Gastrocnemius medialis (tissue), 4 donors: ENCODE data around the gene CDC25A. TPM values are rescaled to one million over a fixed set of nuclear protein-coding genes. Genes with fewer than 3 reads are reported as not detected.
A peak's percentile ranks its signal among the peaks of the same experiment; 100 is the strongest.

Source experiments
- ATAC-seq, 2 donors: fragments of 150-250 bp; one replicate each; pipeline ENCODE4 v1.9.1; 2016
- DNase-seq, 2 donors: peaks; one replicate each; pipeline ENCODE4 v3.0.0-alpha.2; 2019
- H3K27ac ChIP-seq, 4 donors: fragments of 200-600 bp; sonication (generic); 1 replicate in 1 of 4; 2 replicates in 3 of 4; pipeline ENCODE4 v1.5.1; 2016 to 2018; ENCODE audit warnings: mild to moderate bottlenecking in 2 of 4, moderate library complexity in 1 of 4
- H3K27me3 ChIP-seq, 3 donors: fragments of 200-600 bp; sonication (generic) in 2 of 3; 1 replicate in 1 of 3; 2 replicates in 2 of 3; pipeline versions ENCODE4 v1.5.1 to v1.6.0; 2016 to 2019; ENCODE audit warnings: mild to moderate bottlenecking in 1 of 3, moderate library complexity in 1 of 3
- H3K36me3 ChIP-seq, 2 donors: fragments of 200-600 bp; sonication (generic) in 1 of 2; one replicate each; pipeline ENCODE4 v1.5.1; 2017 to 2018
- H3K4me1 ChIP-seq, 2 donors: fragments of 200-600 bp; sonication (generic) in 1 of 2; one replicate each; pipeline ENCODE4 v1.5.1; 2016 to 2017; ENCODE audit warnings: mild to moderate bottlenecking in 2 of 2
- H3K4me3 ChIP-seq, 4 donors: fragments of 200-600 bp; sonication (generic) in 3 of 4; 1 replicate in 1 of 4; 2 replicates in 3 of 4; pipeline ENCODE4 v1.5.1; 2016 to 2019; ENCODE audit warnings: mild to moderate bottlenecking in 2 of 4
- H3K9me3 ChIP-seq, 3 donors: fragments of 200-600 bp; sonication (generic) in 2 of 3; 1 replicate in 1 of 3; 2 replicates in 2 of 3; pipeline ENCODE4 v1.5.1; 2016 to 2019
- POLR2A ChIP-seq, 2 donors: fragments of 450-650 bp; IDR thresholded peaks; one replicate each; pipeline ENCODE4 v1.6.1; 2017; ENCODE audit warnings: antibody characterized with exemption in 2 of 2, mild to moderate bottlenecking in 2 of 2, moderate library complexity in 2 of 2
- in situ Hi-C, 4 donors: fragments of 200-750 bp; cut with MboI; loops; one replicate each; pipeline versions ENCODE4 v1.15.0 to v1.8.0; 2017; ENCODE audit warnings: low sequenced_read_pairs in 4 of 4
- intact Hi-C: fragments of 100-400 bp; cut with DNase I; formaldehyde crosslinking; loops from one replicate; pipeline ENCODE4 v1.15.1; 2023; ENCODE audit warnings: low total_unique reads
- total RNA-seq, 4 donors: library from RNA; depleted of rRNA; stranded (reverse); fragments of >200 nt; gene quantifications; one replicate each; pipeline versions ENCODE4 v1.1.0 to v1.2.3, GENCODE V29; 2016
- TF ChIP-seq, protein P1 (sequence below), 5 experiments: fragments of 450-650 bp in 3 of 5; fragments of 200-600 bp in 2 of 5; sonication (generic) in 2 of 5; IDR thresholded peaks in 4 of 5; conservative IDR thresholded peaks in 1 of 5; 1 replicate in 4 of 5; 2 replicates in 1 of 5; pipeline ENCODE4 v1.5.1; 2016 to 2019; ENCODE audit warnings: antibody characterized with exemption in 5 of 5, mild to moderate bottlenecking in 3 of 5, moderate library complexity in 3 of 5

Gene CDC25A
- total RNA-seq, 4 donors from 2014 or later = 0.73 to 2.3 TPM; not detected in 2

DNA sequence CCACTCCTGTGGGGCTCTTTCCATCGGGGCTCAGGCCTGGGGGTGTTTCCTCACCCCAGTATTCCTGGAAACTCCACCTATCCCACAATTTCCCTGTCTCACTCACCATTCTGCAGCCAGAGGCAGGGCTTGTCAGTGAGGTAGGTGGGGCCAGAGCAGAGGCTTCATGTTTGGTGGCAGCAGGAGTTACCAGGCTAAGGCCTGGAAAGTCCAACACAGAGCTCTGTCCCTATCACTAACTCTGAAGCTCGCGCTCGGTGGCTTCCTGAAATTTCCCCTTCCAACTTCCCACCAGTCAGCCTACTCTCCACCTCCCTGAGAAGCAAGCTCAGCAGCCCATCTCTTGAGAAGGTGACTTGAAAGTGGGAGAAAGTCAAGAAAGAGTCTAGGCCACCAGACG, 44.2 kb downstream of the CDC25A start:
- no peak for DNase-seq
- intact Hi-C loops = no loop called here
- in situ Hi-C loops = no loop called here
- Histone ChIP-seq H3K4me1 (peaks cover 3 to 4% of the 10 kb centered on the region in 2 donors), H3K27ac (no peak overlapping the region), H3K27me3 (no peaks in the 10 kb centered on the region), H3K4me3 (no peak overlapping the region), H3K36me3 (no peaks in the 10 kb centered on the region), H3K9me3 (no peaks in the 10 kb centered on the region)
- TF ChIP-seq, protein P1, sequence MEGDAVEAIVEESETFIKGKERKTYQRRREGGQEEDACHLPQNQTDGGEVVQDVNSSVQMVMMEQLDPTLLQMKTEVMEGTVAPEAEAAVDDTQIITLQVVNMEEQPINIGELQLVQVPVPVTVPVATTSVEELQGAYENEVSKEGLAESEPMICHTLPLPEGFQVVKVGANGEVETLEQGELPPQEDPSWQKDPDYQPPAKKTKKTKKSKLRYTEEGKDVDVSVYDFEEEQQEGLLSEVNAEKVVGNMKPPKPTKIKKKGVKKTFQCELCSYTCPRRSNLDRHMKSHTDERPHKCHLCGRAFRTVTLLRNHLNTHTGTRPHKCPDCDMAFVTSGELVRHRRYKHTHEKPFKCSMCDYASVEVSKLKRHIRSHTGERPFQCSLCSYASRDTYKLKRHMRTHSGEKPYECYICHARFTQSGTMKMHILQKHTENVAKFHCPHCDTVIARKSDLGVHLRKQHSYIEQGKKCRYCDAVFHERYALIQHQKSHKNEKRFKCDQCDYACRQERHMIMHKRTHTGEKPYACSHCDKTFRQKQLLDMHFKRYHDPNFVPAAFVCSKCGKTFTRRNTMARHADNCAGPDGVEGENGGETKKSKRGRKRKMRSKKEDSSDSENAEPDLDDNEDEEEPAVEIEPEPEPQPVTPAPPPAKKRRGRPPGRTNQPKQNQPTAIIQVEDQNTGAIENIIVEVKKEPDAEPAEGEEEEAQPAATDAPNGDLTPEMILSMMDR (IDR thresholded peaks at IDR 0.05 in 4 of 5, conservative IDR thresholded peaks at IDR 0.05 in 1 of 5) = no peak
- TF ChIP-seq POLR2A (IDR thresholded peaks at IDR 0.05) = no peak
- no peak for ATAC-seq

DNA sequence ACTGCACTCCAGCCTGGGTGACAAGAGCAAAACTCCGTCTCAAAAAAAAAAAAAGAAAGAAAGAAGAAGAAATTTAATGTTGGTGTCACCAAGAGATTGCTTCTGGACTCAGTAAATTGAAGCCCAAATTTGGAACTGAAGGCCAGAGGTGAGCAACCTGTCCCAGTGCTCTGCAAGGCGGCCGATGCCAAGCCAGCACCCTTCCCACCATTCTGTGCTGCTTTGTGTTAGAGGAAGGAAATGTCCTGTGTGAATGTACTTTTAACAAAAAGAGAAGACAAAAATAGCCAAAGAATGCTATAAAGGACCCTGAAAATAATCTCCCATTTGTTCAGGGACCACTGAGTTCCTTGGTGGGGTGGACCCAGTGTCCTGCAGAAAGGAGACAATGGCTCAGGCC, 44.6 kb downstream of the CDC25A start:
- no peak for ATAC-seq
- intact Hi-C loops = no loop called here
- no peak for TF ChIP-seq POLR2A (IDR thresholded peaks at IDR 0.05)
- TF ChIP-seq, protein P1 (IDR thresholded peaks at IDR 0.05 in 4 of 5, conservative IDR thresholded peaks at IDR 0.05 in 1 of 5) = no peak

DNA sequence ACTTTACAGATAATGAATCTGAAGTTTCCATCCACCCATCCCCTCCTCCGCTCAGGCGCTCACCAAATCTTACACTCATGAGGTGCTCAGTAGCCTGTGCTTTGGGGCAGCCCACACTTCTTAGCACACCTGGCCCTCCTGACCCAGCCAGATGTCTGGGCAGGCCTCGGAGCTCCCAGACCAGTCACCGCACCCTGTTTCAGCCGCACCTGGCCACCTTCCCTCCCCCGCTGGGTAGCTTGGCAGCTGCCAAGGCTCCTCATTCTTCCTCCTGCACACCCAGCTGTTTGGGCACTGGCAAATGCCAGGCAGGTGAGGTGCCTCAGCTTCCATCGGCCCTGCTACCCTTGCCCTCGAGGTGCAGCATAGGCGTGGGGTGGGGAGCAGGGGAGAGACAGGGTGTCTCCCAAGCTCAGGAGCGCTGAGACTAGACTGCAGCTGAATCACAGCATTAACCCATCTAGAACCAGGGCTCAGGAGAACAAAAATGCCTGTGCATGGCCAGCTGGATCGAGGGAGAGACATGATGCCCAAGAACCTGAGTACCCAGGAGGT, 45.8 kb downstream of the CDC25A start:
- in situ Hi-C loops = no loop called here
- Histone ChIP-seq H3K27me3 (no peaks in the 10 kb centered on the region), H3K4me3 (no peak overlapping the region), H3K4me1 (peaks cover 3 to 4% of the 10 kb centered on the region in 2 donors), H3K36me3 (no peaks in the 10 kb centered on the region), H3K9me3 (no peaks in the 10 kb centered on the region), H3K27ac (no peak overlapping the region)
- intact Hi-C loops = no loop called here
- no peak for ATAC-seq
- DNase-seq = no peak
- TF ChIP-seq, protein P1 (IDR thresholded peaks at IDR 0.05 in 4 of 5, conservative IDR thresholded peaks at IDR 0.05 in 1 of 5) = no peak
- no peak for TF ChIP-seq POLR2A (IDR thresholded peaks at IDR 0.05)

More for the DNA sequence above, 44.6 kb downstream of the CDC25A start:
- no peak overlapping the region for H3K4me3 ChIP-seq
- peaks cover 3 to 4% of the 10 kb centered on the region in 2 donors for H3K4me1 ChIP-seq
- H3K36me3 ChIP-seq = no peaks in the 10 kb centered on the region
- no peaks in the 10 kb centered on the region for H3K27me3 ChIP-seq
- no peak for DNase-seq
- no peaks in the 10 kb centered on the region for H3K9me3 ChIP-seq
- in situ Hi-C loops = no loop called here
- no peak overlapping the region for H3K27ac ChIP-seq

DNA sequence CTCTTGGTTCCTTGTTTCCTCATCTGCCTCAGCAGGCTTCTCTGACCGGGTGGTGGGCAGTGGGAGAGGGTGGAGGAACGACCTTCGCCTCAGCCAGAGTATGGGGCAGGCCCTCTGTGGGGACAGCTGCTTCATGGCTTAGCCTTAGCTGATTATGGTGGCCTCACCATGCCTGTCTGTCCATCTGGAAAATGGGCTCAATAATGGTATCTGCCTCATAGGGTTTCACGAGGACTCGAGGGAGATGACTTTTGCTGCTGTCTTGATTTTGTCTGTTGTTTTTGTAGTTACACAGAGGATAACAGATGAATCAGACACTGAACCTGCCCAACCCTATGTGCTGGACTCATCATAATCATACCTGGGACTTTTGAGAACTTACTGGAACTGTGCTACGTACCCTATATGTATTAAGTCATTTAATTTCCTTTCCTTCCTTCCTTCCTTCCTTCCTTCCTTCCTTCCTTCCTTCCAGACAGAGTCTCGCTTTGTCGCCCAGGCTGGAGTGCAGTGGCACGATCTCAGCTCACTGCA, 46.5 kb downstream of the CDC25A start:
- H3K36me3 ChIP-seq = no peaks in the 10 kb centered on the region
- no peak for ATAC-seq
- no peak overlapping the region for H3K4me3 ChIP-seq
- in situ Hi-C loops (no loop called here), intact Hi-C loops (no loop called here)
- TF ChIP-seq POLR2A (IDR thresholded peaks at IDR 0.05) = no peak
- TF ChIP-seq, protein P1 (IDR thresholded peaks at IDR 0.05 in 4 of 5, conservative IDR thresholded peaks at IDR 0.05 in 1 of 5) = no peak
- DNase-seq = no peak
- H3K27me3 ChIP-seq = no peaks in the 10 kb centered on the region
- H3K4me1 ChIP-seq = peaks cover 3 to 4% of the 10 kb centered on the region in 2 donors
- H3K9me3 ChIP-seq = no peaks in the 10 kb centered on the region
- peak overlapping the region in 1 of 4 donors; percentile 3 for H3K27ac ChIP-seq
